HepG2 (cell line): ENCODE measurements around the gene PRKCG. TPM values are rescaled to one million over a fixed set of nuclear protein-coding genes. Genes with fewer than 3 reads are reported as not detected.
A peak's percentile ranks its signal among the peaks of the same experiment; 100 is the strongest.

ENCODE experiments used
- ATAC-seq: fragments of 200-7000 bp; cut with Tn5 transposase; 3 replicates; pipeline ENCODE4 v1.9.1; 2020; ENCODE audit warnings: mild to moderate bottlenecking, moderate library complexity
- BruUV-seq: library from RNA; stranded (reverse); fragments of 400-500 nt; replicated peaks from 2 replicates; lab custom pipeline; 2021; lab: Mats Ljungman, UMichigan
- CTCF ChIA-PET: fragments of 300-600 bp; formaldehyde crosslinking; extraction: SDS; loops from one replicate; lab custom pipeline; 2021; ENCODE audit warnings: low total read pairs, inconsistent platforms, low intra/inter-chr PET ratio; lab: Yijun Ruan, JAX
- POLR2A ChIA-PET: fragments of 350-600 bp; sonication (Branson Sonifier 250); formaldehyde crosslinking; loops from one replicate; lab custom pipeline; 2020; ENCODE audit warnings: antibody characterized with exemption, inconsistent platforms; lab: Yijun Ruan, JAX
- DNase-seq: peaks from one replicate; pipeline ENCODE4 v3.0.0-alpha.2; 2015; ENCODE audit warnings: low spot score
- FAIRE-seq: peaks from 3 replicates; lab custom pipeline; 2011; peaks lifted over from hg19 to GRCh38; lab: Jason Lieb, UNC
- H2AFZ ChIP-seq: one replicate; pipeline ENCODE4 v1.6.1; 2011; ENCODE audit warnings: low read length, inconsistent platforms
- H3K27ac ChIP-seq: fragments of 300-600 bp; 3 replicates; pipeline ENCODE4 v1.8.0; 2011; ENCODE audit warnings: mixed run types, mild to moderate bottlenecking, mixed read lengths, low read length, inconsistent platforms; ENCODE audit not compliant: insufficient read depth; ENCODE audit errors: extremely low read length
- H3K27me3 ChIP-seq, 2 experiments: fragments of 200-600 bp in 1 of 2; 2 replicates in 1 of 2; 3 replicates in 1 of 2; pipeline versions ENCODE4 v1.6.0 to v1.8.0; 2011; ENCODE audit warnings: low read length in 2 of 2, mild to moderate bottlenecking in 2 of 2, moderate library complexity in 2 of 2, inconsistent platforms in 1 of 2; ENCODE audit not compliant: insufficient read depth in 2 of 2, control insufficient read depth in 1 of 2
- H3K36me3 ChIP-seq, 2 experiments: fragments of 200-600 bp in 1 of 2; replicated peaks in 1 of 2; 2 replicates in 1 of 2; 3 replicates in 1 of 2; pipeline versions ENCODE4 v1.5.1 to v1.8.0; 2011; ENCODE audit warnings: low read length in 2 of 2, inconsistent platforms in 1 of 2; ENCODE audit not compliant: insufficient read depth in 2 of 2, control insufficient read depth in 1 of 2
- H3K4me1 ChIP-seq: 2 replicates; pipeline ENCODE4 v1.5.1; 2012; ENCODE audit warnings: low read length, inconsistent platforms; ENCODE audit not compliant: insufficient read depth
- H3K4me2 ChIP-seq: 2 replicates; pipeline ENCODE4 v1.6.0; 2011; ENCODE audit warnings: low read depth, low read length, inconsistent platforms
- H3K4me3 ChIP-seq, 3 experiments: fragments of 200-600 bp in 1 of 3; sonication (generic), shearing (Covaris generic) in 1 of 3; replicated peaks in 1 of 3; 2 replicates each; pipeline ENCODE4 v1.5.1; 2011 to 2016; ENCODE audit warnings: low read length in 3 of 3, inconsistent platforms in 2 of 3, low read depth in 2 of 3, mild to moderate bottlenecking in 2 of 3, control low read depth in 1 of 3, mixed read lengths in 1 of 3; ENCODE audit not compliant: insufficient read depth in 1 of 3
- H3K79me2 ChIP-seq: one replicate; pipeline ENCODE4 v1.6.1; 2011; ENCODE audit warnings: low read length, inconsistent platforms; ENCODE audit not compliant: insufficient read depth
- H3K9ac ChIP-seq: 2 replicates; pipeline ENCODE4 v1.6.0; 2011; ENCODE audit warnings: mild to moderate bottlenecking, low read depth, low read length, inconsistent platforms; ENCODE audit not compliant: insufficient read depth
- H3K9me3 ChIP-seq: 2 replicates; pipeline ENCODE4 v1.5.1; 2012; ENCODE audit warnings: mild to moderate bottlenecking, low read length
- H4K20me1 ChIP-seq: 2 replicates; pipeline ENCODE4 v1.6.0; 2011; ENCODE audit warnings: inconsistent platforms, mild to moderate bottlenecking, low read length, moderate library complexity; ENCODE audit not compliant: insufficient read depth
- ATRX ChIP-seq: sonication (generic); formaldehyde crosslinking; IDR thresholded peaks from 2 replicates; pipeline ENCODE4 v1.4.0; 2020; ENCODE audit warnings: missing genetic modification reagents, borderline replicate concordance
- CHD4 ChIP-seq: fragments of 200-600 bp; sonication (generic); IDR thresholded peaks from 2 replicates; pipeline ENCODE4 v1.7.0; 2017; ENCODE audit warnings: mild to moderate bottlenecking, low read length, borderline replicate concordance
- ELF3 ChIP-seq: IDR thresholded peaks from 2 replicates; pipeline ENCODE4 v1.6.1; 2016; ENCODE audit warnings: missing genetic modification reagents, missing compliant biosample characterization
- IRF2 ChIP-seq: IDR thresholded peaks from 2 replicates; pipeline ENCODE4 v1.6.1; 2018; ENCODE audit warnings: missing genetic modification reagents, missing compliant biosample characterization
- JDP2 ChIP-seq: sonication (generic); formaldehyde crosslinking; IDR thresholded peaks from 2 replicates; pipeline ENCODE4 v1.8.1; 2022; ENCODE audit warnings: missing genetic modification reagents, borderline replicate concordance
- MTF1 ChIP-seq: sonication (generic); formaldehyde crosslinking; IDR thresholded peaks from 2 replicates; pipeline ENCODE4 v1.5.0; 2020; ENCODE audit warnings: missing genetic modification reagents
- NR2F6 ChIP-seq, 2 experiments: IDR thresholded peaks; 2 replicates each; pipeline ENCODE4 v1.6.1; 2016; ENCODE audit warnings: antibody characterized with exemption in 1 of 2, mild to moderate bottlenecking in 1 of 2
- SMAD1 ChIP-seq: sonication (generic); formaldehyde crosslinking; IDR thresholded peaks from 2 replicates; pipeline ENCODE4 v1.4.0; 2020; ENCODE audit warnings: missing genetic modification reagents, low read depth, mild to moderate bottlenecking, borderline replicate concordance
- SNRNP70 ChIP-seq: fragments of 200-400 bp; formaldehyde crosslinking; IDR thresholded peaks from 2 replicates; pipeline ENCODE4 v1.6.1; 2017; ENCODE audit warnings: mild to moderate bottlenecking, low read depth, low read length, moderate library complexity
- SP5 ChIP-seq: IDR thresholded peaks from 2 replicates; pipeline ENCODE4 v1.6.1; 2016; ENCODE audit warnings: low read depth, borderline replicate concordance
- SSRP1 ChIP-seq: IDR thresholded peaks from 2 replicates; pipeline ENCODE4 v1.6.1; 2016; ENCODE audit warnings: control low read depth
- THAP11 ChIP-seq: IDR thresholded peaks from 2 replicates; pipeline ENCODE4 v1.6.1; 2016; ENCODE audit warnings: missing biosample characterization, missing genetic modification reagents
- ZC3H13 ChIP-seq: sonication (generic); formaldehyde crosslinking; IDR thresholded peaks from 2 replicates; pipeline ENCODE4 v1.8.1; 2023; ENCODE audit warnings: mild to moderate bottlenecking, missing genetic modification reagents, moderate library complexity
- ZFP1 ChIP-seq: IDR thresholded peaks from 2 replicates; pipeline ENCODE4 v1.6.1; 2016
- ZNF350 ChIP-seq: sonication (generic); formaldehyde crosslinking; IDR thresholded peaks from 2 replicates; pipeline ENCODE4 v1.4.0; 2020; ENCODE audit warnings: mild to moderate bottlenecking, low read depth, missing genetic modification reagents, borderline replicate concordance
- WGBS: methylation state at CpG from one replicate; pipeline ENCODE4 v1.1.6; 2017; ENCODE audit warnings: low lambda C conversion rate; 5-methylcytosine and 5-hydroxymethylcytosine counted together
- in situ Hi-C: cut with HindIII; loops from 2 replicates; pipeline ENCODE4 v1.10.0; 2017; ENCODE audit warnings: low pct_unique_long_range_greater_than_20kb; ENCODE audit not compliant: extremely low pct_ligation_motif_present
- intact Hi-C: fragments of 100-400 bp; cut with micrococcal nuclease; formaldehyde crosslinking; loops from one replicate; pipeline ENCODE4 v1.10.0; 2022; ENCODE audit not compliant: unreplicated experiment
- polyA plus RNA-seq, 8 experiments: library from polyadenylated mRNA; depleted of rRNA in 3 of 8; stranded (reverse) in 7 of 8; unstranded in 1 of 8; fragments of >200 nt; fragmentation: Illumina TruSeq in 4 of 8; extraction: Trizol in 4 of 8; gene quantifications; 2 replicates each; pipeline versions ENCODE4 v1.2.1 to v1.2.3, GENCODE V29; 2011 to 2016; ENCODE audit warnings: low read depth in 4 of 8, missing spikeins in 1 of 8, mixed read lengths in 1 of 8; ENCODE audit not compliant: insufficient read depth in 1 of 8
- total RNA-seq, 5 experiments: library from RNA; depleted of rRNA; stranded (reverse); fragments of >200 nt; fragmentation: Illumina TruSeq; extraction: Trizol; gene quantifications; 2 replicates each; pipeline ENCODE4 v1.2.3, GENCODE V29; 2016; ENCODE audit warnings: low read depth in 1 of 5
- TF ChIP-seq, protein P1 (sequence below): sonication (generic); formaldehyde crosslinking; IDR thresholded peaks from 2 replicates; pipeline ENCODE4 v1.5.0; 2020; ENCODE audit warnings: mild to moderate bottlenecking, missing genetic modification reagents, moderate library complexity
- TF ChIP-seq, protein P2 (sequence below): IDR thresholded peaks from 2 replicates; pipeline ENCODE4 v1.6.1; 2016; ENCODE audit warnings: low read depth, borderline replicate concordance

PRKCG gene
- total and polyA plus RNA-seq, 2 of the 13 experiments (the other 11 are each of a cell fraction or from before 2014, with no cell fraction given): 0.02 to 0.03 TPM

DNA sequence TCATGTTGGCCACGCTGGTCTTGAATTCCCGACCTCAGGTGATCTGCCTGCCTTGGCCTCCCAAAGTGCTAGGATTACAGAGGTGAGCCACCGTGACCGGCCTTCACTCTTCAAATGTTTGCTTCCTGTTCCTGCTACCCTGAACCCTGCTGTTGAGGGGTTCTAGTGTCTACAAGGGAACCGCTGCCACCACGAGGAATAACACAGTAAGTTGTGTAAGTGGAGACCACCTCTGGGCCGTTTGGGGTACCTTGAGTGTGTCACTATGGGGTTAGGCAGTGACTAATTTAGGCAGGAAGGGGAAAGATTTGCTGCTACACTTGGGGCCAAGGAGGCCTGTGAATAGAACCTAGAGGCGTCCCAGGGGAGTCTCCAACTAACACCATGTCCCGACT is 16.5 kb upstream of the PRKCG start:
- ATAC-seq: no peak
- WGBS: 2% methylated on average over 7 of the region's 9 CpGs
- intact Hi-C loops (no loop called here), in situ Hi-C loops (no loop called here)
- peak; percentile 76 for DNase-seq
- Histone ChIP-seq H2AFZ (no peak overlapping the region), H4K20me1 (0 out of 2 replicates have a peak, but pooled peaks cover 7% of the 10 kb centered on the region), H3K27me3 (no peaks in the 10 kb centered on the region; a peak in 1 of 5 replicates), H3K9me3 (no peaks in the 10 kb centered on the region), H3K79me2 (peaks cover 31% of the 10 kb centered on the region), H3K4me1 (peaks cover 34% of the 10 kb centered on the region), H3K36me3 (peaks cover 1 to 2% of the 10 kb centered on the region in 2 experiments; a peak in 1 of 5 replicates), H3K4me2 (peak overlapping the region; percentile 92), H3K9ac (peak overlapping the region; percentile 99), H3K27ac (peak overlapping the region; percentile 100), H3K4me3 (peak overlapping the region; percentile 79 to 97 (median 84))
- ChIA-PET POLR2A (interaction anchor here (0.6 to 5.6 kb wide), 14 partner anchors 9 to 335 kb away, joined by 3 to 102 read pairs (median 5); partner anchors contain the start of genes MBOAT7, PRKCG, PRPF31 and RPS9), CTCF (no interaction called here)
- TSS peak; percentile 68 for BruUV-seq
- FAIRE-seq: peak; percentile 66
- TF ChIP-seq MTF1 (CRISPR knock-in tag) (no peak), SMAD1 (CRISPR knock-in tag) (no peak), SNRNP70 (no peak), SSRP1 (no peak), JDP2 (no peak), IRF2 (CRISPR knock-in tag) (no peak), NR2F6 (IDR thresholded peaks at IDR 0.05) (peak; percentile 61), NR2F6 (CRISPR knock-in tag; IDR thresholded peaks at IDR 0.05) (peak; percentile 77), ZC3H13 (no peak), ZNF350 (CRISPR knock-in tag) (peak; percentile 63; the same call in 1 of the 2 replicates), SP5 (CRISPR knock-in tag) (0 out of 2 replicates have a peak, but pooled peaks have one; percentile 25), CHD4 (no peak), ELF3 (CRISPR knock-in tag) (peak; percentile 89), ATRX (CRISPR knock-in tag) (no peak), THAP11 (CRISPR knock-in tag) (no peak), ZFP1 (0 out of 2 replicates have a peak, but pooled peaks have one; percentile 41)
- TF ChIP-seq, protein P1, sequence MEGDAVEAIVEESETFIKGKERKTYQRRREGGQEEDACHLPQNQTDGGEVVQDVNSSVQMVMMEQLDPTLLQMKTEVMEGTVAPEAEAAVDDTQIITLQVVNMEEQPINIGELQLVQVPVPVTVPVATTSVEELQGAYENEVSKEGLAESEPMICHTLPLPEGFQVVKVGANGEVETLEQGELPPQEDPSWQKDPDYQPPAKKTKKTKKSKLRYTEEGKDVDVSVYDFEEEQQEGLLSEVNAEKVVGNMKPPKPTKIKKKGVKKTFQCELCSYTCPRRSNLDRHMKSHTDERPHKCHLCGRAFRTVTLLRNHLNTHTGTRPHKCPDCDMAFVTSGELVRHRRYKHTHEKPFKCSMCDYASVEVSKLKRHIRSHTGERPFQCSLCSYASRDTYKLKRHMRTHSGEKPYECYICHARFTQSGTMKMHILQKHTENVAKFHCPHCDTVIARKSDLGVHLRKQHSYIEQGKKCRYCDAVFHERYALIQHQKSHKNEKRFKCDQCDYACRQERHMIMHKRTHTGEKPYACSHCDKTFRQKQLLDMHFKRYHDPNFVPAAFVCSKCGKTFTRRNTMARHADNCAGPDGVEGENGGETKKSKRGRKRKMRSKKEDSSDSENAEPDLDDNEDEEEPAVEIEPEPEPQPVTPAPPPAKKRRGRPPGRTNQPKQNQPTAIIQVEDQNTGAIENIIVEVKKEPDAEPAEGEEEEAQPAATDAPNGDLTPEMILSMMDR: peak; percentile 60
- TF ChIP-seq, protein P2, sequence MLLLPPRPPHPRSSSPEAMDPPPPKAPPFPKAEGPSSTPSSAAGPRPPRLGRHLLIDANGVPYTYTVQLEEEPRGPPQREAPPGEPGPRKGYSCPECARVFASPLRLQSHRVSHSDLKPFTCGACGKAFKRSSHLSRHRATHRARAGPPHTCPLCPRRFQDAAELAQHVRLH (CRISPR knock-in tag): 0 out of 2 replicates have a peak, but pooled peaks have one; percentile 4
